T47D (cell line): ENCODE results near the gene EMP2.

Experiments used
- DNase-seq, 2 experiments: peaks; one replicate each; pipeline versions ENCODE4 v3.0.0 to v3.0.0-alpha.2; 2011 to 2012; ENCODE audit warnings: low read depth in 1 of 2, low spot score in 1 of 2
- JUND ChIP-seq: IDR thresholded peaks from 2 replicates; pipeline ENCODE4 v1.6.1; 2012; ENCODE audit warnings: low read depth
- in situ Hi-C: cut with HindIII; loops from 2 replicates; pipeline ENCODE4 v1.10.0; 2016; ENCODE audit warnings: low sequenced_read_pairs, low pct_unique_long_range_greater_than_20kb

The EMP2 gene

DNA sequence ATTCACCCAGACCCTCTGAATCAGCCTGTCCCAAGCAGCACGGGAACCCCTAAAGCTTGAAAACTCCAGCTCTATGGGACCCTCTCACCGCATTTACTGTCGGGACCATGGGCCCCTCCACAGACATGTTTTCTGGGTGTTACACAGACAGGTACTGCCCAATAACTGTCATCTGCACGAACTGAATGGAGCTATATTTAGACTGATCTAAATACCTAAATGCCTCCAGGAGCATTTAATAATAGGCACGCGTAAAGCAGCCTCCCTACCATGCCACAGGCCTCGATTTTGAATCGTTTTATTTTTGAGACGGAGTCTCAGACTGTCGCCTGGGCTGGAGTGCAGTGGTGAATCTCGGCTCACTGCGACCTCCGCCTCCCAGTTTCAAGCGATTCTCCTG is 49.7 kb downstream of the EMP2 start:
- no peak for TF ChIP-seq JUND
- no peak for DNase-seq
- in situ Hi-C loops, result no loop called here

- in situ Hi-C loops, result no loop called here
- no peak for TF ChIP-seq JUND
Measured at GRCh38 chr16:10529895-10530669, 50.3 kb downstream of the EMP2 start.

GRCh38 chr16:10528635-10529034 is 51.8 kb downstream of the EMP2 start:
- no peak for TF ChIP-seq JUND
- DNase-seq, result no peak
- in situ Hi-C loops, result no loop called here

More at GRCh38 chr16:10529895-10530669, 50.3 kb downstream of the EMP2 start:
- DNase-seq, result no peak

DNA sequence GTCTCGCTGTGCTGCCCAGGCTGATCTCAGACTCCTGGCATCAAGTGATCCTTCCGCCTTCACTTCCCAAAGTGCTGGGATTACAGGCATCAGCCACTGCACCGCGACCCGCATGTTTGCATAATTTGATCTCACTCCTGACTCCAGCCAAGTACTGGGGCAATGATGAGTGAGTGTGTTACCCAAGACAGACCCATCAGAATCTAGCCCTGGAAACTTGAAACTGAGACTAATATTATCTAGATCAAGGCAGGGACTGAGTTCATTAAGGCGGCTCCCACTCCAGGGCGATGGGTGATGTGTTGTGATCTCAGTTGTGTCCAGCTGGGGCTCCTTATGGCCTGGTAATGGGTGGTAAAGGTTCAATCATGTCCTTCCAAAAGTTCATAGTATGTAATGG is 53.4 kb downstream of the EMP2 start:
- TF ChIP-seq JUND, result no peak
- DNase-seq, result no peak

GRCh38 chr16:10525214-10525825 is 55.1 kb downstream of the EMP2 start:
- no peak for TF ChIP-seq JUND
- in situ Hi-C loops, result no loop called here
- DNase-seq, result no peak

More for the DNA sequence above, 53.4 kb downstream of the EMP2 start:
- in situ Hi-C loops, result no loop called here

GRCh38 chr16:10522966-10523365 is 57.4 kb downstream of the EMP2 start:
- peak in 1 of 2 experiments; percentile 17 for DNase-seq
- in situ Hi-C loops, result no loop called here
- TF ChIP-seq JUND, result no peak

DNA sequence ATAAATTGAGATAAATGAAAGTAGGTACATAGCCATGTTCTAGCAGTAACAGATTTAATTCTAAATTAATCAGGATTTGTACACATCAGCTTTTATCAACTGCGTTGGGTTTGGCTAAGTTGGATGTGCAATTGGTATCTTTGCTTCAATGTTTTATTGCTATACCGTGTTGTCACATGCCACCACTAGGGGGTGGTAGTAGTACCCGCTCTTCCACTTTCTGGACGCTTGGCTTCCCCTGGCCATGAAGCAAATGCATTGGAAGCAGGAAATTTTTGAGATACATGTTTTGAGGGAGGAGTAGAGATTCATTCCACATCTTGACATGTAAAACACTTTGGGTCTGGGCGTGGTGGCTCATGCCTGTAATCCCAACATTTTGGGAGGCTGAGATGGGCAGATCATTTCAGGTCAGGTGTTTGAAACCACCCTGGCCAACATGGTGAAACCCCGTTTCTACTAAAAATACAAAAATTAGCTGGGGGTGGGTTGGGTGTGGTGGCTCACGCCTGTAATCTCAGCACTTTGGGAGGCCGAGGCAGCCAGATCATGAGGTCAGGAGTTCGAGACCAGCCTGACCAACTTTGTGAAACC is 58.6 kb downstream of the EMP2 start:
- peak; percentile 43 to 86 for DNase-seq
- TF ChIP-seq JUND, result no peak
- in situ Hi-C loops, result no loop called here

- in situ Hi-C loops, result no loop called here
- DNase-seq, result no peak
- no peak for TF ChIP-seq JUND
Measured at GRCh38 chr16:10520869-10521578, 59.4 kb downstream of the EMP2 start.

DNA sequence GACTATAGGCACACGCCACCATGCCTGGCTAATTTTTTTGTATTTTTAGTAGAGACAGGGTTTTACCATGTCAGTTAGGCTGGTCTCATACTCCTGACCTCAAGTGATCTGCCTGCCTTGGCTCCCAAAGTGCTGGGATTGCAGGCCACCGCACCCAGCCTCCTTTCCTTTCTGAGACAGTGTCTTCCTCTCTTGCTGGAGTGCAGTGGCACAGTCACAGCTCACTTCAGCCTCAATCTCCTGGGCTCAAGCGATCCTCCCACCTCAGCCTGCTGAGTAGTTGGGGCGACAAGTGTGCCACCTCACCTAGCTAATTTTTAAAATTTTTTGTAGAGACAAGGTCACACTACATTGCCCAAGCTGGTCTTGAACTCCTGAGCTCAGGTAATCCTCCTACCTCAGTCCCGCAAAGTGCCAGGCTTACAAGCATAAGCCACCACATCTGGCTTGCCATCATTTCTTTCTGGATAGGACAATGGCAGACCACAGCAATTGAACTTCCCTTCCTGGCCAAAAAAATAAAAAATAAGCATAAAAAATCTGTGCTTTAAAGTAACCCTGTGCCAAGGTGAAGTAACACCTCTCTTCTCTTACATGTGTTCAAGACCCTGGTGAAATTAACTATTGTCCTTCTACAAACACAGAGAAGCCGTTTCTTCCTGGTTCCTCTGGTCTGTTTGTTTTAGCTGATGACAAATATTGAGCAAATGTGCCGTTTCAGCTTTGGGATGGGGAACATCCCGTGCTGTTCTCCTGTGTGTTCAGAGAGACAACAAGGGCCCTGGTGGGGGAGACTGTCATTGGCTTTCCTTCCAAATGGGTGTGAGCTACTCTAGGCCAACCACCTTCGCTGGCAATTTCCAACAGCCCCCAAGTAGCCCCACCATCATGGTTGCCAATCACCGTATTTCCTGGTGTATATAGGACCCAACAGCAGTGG is 60.2 kb downstream of the EMP2 start:
- in situ Hi-C loops, result no loop called here
- DNase-seq, result peak in 1 of 2 experiments; percentile 90
- TF ChIP-seq JUND, result no peak

- DNase-seq, result no peak
- no peak for TF ChIP-seq JUND
- in situ Hi-C loops, result no loop called here
Measured at GRCh38 chr16:10519297-10519696, 61.1 kb downstream of the EMP2 start.

- no peak for TF ChIP-seq JUND
- no peak for DNase-seq
- in situ Hi-C loops, result no loop called here
Measured at GRCh38 chr16:10518479-10519041, 61.8 kb downstream of the EMP2 start.
